HG02571 (cell line): Measurements from ENCODE around the gene SPTBN1.

Experiments used
- ATAC-seq: cut with Tn5 transposase; IDR thresholded peaks from one replicate; pipeline ENCODE4 v1.9.1; 2021; ENCODE audit warnings: mild to moderate bottlenecking, moderate library complexity; ENCODE audit not compliant: unreplicated experiment

Gene SPTBN1

DNA sequence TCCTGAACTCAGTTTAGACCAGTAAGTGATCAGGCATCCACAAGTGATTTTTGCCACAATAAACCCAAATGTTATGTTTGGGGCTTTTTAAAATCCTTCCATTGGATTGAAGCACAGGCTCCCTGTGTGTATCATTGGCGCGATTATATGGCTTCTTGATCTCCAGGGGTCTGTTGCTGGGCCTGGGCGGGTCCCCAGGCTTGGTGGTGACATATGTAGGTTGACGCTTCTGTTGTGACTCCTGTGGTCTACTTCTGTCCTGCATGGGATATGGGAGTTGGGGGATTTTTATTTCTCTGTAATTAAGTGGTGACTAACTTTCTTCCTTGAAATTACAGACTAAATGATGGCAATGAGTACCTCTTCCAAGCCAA, 211.1 kb downstream of the SPTBN1 start:
- no peak for ATAC-seq

DNA sequence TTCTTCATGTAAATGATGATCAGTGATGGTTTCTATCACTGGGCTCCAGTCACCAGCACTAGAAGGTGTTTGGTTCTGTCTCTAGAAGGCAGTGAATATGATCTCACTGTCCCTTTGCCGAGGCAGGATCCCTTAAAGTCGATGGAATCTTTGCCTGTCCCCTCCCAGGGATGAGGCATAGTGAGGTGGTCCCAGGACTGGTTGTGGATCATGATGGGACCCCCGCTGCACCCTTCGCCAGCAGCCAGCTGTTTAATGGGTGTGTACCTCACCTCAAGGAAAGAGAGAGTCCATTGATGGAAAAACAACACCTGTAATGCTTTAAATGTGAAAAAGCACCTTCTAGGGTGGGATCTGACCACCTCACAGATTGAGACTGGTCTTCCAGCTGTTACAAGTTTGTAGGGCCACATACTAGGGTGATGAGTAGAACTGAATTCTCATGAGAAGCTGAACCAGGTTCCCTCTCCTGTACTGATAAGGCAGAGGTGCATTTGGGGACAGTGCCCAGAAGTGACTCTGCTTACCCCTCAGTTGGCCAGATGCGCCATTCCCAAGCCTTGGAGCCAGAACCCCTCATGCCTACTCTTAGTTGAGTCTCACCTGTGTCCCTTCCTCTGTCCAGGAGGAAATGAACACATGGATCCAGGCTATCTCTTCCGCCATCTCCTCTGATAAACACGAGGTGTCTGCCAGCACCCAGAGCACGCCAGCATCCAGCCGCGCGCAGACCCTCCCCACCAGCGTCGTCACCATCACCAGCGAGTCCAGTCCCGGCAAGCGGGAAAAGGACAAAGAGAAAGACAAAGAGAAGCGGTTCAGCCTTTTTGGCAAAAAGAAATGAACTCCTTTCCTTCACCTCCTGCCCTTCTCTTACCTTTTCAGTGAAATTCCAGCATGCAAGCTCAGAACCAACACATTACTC, 211.9 kb downstream of the SPTBN1 start:
- ATAC-seq = no peak

DNA sequence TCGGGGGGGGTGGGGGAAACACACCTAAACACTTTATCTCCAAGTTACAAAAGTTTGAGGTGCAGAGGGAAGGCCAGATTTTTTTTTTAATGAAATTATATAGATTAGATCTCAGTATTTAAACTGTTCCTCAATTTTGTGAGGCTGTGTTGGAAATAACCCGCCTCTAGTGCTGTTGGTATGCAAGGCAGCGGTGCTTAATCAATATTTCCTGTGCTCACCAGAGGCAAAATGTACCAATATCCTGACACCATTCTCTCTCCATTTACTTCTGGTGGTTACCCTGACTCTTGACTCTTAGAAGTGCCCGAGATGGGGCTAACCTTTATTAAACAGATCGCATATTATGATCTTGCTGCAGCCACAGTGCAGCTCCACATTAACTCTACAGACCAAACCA, 212.6 kb downstream of the SPTBN1 start:
- ATAC-seq = no peak

DNA sequence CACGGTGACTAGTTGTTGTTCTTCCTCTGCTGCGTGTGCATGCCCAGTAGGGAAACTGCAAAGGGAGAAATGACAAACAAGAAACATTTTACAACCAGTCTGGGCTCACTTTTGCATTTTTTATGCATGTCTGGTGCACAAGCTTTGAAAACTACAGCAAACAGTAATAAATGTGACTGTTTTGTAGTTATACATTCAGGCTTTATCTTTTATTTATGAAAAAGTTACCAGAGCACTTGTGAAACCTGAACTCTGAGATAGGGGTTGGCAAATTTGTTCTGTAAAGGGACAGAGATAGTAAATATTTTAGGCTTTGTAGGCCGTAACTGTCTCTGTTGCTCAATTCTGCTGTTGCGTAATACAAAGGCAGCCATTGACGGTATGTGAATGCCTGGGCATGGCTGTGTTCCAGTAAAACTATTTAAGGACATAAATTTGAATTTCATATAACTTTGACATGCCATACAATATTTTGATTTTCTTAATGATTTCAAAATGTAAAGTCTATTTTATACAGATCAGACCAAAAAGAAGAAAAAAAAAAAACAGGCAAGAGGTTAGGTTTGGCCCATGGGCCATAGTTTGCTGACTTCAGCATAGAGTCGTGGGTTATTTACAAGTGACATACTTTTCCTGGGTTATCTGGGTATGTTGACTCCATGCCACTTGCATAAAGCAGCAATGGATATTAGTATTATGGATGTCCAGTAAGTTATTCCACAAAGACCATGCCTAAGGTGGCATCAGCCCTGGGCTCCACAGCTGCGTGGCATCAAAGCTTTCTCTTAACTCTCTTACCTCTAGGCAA, 213.8 kb downstream of the SPTBN1 start:
- ATAC-seq = no peak

DNA sequence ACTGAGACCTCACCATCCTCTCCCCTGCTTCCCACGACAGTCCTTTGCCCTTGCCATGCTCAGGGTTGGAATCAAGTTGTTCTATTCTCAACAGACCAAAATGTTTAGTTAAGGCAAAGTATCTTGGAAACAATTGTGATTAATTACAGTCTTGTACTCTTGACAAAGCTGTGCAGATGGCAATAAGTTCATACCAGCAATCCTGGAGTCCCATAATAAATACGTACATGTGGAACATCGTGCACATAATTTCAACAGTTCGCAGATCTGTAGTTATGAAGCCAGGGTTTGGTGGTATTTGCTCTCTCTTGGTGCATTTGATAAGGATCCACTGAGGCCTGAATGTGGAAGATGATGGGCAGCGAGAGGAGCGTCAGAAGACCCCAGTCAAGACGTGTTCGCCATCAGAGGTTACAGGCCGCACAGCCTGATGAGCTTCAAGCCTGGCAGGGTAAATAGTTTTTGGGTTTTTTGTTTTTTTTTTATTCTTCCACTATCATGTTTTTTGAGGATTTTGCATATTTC, 214.4 kb downstream of the SPTBN1 start:
- no peak for ATAC-seq

DNA sequence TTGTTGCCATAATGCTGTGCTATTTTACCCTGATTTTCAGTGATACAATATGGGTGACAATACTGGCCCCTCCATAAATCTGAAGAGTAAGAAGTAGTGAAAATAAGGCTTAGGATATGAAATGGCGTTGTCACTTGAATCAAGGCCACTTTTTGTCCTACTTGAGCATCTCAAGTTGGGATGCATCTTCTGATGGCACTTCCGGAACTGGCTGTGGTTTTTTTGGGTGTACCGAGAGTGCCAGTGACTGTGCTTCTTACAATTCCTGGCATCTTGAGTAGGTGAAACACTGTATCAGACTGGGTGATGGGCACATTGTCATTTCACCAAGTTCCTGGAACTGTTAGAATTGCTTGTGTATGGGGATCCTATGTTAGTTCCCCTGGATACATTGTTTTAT, 214.9 kb downstream of the SPTBN1 start:
- no peak for ATAC-seq

DNA sequence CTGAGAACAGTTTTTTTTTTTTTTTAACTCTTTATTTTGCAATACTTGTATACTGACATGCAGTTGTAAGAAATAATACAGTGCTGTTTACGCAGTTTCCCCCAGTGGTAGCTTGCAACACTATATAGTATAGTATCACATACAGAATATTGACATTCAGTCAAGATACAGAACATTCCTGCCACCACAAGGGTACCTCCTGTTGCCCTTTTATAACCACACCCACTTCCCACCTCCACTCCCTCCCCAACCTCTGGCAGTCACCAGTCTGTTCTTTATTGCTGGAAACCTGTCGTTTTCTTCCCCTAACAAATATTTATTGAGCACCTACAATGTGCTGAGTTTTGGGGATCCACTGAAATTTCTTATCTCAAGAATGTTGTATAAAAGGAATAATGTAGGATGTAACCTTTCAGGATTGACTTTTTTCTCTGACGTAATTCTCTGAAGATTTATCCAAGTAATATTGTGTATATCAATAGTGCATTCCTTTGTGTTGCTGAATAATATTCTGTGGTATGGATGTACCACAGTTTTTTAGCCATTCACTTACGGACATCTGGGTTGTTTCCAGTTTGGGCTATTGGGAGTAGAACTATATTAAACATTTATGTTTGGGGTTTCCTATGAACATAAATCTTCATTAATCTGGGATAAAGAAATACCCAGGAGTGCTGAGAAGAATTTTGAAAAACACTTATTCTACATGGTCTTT, 215.9 kb downstream of the SPTBN1 start:
- ATAC-seq = no peak

DNA sequence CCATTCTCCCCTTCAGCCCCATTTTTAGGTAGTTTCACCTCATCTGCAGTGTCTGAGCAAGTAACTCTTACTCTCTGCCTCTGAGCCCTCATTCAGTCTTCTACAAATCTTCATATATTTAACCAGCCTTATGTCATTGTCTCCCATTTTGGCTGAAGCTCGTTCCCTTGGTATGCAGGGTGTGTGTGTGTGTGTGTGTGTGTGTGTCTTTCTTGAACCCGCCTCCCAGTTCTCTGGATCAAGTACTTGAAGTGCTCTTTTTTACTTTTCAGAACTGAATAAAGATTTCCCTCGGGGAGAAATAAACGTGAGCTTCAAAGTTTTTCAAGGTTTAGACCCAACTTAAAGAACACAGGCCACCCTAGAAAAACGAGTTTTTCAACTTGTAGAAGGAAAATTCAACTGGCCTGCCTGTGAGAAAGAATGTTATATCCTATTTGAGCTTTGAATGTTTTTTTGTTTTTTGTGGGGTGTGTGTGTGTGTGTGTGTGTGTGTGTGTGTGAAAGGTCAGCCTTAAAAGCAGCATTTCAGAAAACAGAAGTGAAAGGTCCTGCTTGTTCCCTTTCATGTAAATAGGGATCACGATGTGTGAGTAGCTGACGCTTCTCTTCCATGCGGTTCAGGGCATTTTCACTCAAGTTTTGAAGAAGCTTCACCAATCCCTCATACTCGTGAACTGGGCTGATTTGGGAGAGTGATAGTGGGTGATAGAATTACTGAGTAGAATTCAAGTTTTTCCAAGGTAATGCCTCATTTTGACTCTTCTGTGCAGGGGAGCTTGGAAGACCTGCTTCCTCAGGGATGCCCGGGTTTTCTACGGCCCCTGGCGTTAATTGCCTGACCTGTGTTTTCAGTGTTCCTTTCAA, 216.7 kb downstream of the SPTBN1 start:
- peak; percentile 52 for ATAC-seq

DNA sequence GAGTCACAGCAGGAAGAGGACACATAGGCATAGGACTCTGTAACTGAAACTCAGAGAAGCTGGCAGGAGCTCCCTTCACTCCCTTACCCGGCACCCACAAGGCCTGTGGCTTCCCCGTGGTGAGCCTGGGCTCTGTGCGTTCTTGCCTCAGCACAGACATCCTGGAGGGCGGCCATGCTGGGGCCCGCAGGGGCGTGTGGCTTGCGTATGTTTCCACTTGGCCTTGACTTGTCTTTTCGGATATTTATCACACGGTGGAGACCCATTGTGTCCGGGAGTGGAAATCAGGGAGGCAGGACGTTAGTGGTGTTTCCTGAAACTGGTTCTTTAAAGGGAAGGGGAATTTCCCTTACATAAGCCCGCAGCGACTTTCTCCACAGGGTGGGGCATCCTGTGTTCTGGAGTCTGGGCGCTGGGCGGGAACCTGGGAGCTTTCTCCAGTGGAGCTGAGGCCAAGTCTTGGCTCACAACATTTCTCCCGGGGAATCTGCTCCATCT, 217.4 kb downstream of the SPTBN1 start:
- peak; percentile 50 for ATAC-seq

DNA sequence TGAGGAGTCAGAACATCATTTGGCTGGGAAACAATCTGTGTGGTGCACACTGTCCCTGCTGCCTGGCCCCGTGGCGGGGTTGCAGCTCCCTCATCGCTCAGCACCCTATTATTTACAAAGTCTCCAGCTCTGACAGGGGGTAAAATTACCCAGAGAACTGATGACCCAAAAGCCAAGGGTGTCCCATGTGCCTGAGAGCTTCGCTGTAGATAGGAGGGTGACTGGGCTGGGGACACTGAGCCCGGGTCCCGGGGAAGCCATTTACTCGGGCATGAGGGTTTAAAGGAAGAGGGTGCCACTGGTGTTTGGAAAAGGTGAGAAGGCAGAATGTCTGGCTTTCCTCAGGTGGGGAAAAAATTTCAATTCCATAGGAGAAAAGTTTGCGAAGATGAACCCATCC, 219.2 kb downstream of the SPTBN1 start:
- no peak for ATAC-seq

DNA sequence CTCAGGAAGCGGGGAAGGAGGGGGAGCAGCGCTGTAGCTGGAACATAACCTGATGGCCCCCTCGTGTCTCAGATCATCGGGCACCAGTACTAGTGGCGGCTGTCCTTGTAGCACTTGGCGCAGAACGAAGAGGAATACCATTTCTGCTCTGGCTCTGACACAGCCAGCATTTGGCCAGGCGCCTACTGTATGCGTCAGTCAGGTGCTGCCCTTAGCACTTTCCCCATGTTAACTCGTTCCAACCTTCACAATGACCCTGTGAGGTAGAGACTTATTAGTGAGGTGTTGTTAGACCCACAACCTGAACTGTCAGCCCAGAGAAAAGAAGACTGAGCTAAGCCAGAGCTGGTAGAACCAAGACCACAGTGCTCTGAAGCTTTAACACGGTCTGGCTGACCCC, 219.6 kb downstream of the SPTBN1 start:
- no peak for ATAC-seq

DNA sequence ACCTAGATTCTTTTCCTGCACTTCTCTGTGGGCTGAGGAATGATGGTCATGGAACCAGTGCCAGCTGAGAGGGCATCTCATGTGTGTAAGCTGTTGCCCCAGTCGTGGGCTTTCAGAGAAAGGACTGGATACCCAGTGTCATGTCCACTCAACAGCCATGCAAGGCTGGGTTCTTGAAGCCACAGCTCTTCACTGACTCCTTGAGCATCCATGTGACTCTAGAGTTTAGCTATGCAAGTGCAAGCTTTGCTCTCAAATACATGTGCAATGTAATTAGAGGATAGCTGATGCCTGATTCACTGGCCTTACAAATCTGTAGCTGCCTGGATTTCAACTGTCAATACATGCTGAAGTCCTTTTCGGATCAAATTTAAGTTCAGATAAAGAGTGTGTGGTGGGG, 220.5 kb downstream of the SPTBN1 start:
- ATAC-seq = no peak

DNA sequence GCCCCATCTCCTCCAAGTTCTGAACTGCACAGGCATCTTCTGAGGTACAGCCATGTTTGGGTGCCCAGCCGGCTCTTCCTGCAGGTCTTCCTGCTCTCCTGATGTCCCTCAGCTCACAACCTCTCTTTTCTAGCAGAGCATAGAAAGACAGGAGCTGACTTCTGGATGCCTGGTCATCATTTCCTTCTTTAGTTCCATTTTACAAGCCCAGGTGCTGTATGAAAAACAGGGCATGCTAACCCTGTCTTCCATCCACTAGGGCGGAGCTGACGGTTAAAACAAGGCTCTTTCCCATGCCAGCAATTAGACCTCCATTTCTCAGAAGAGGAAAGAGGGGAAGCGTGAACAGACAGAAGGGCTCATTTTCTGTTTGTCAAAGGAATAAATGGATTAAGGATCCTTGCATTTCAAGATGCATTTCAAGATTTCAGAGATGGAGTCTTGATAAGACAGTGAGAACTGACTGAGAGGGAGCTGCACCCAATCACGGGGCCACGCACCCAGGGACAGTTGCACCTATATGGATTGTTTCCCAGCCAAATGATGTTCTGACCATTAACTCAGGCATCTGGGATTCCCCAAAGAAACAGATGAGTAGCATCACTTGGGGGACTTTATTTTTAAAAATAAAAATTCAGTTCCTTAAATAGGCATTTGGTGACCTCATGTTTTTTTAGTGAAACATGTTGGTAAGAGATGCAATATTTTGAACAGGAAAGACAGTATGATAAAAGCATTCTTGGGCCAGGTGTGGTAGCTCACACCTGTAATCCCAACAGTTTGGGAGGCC, 221.5 kb downstream of the SPTBN1 start:
- ATAC-seq = no peak

DNA sequence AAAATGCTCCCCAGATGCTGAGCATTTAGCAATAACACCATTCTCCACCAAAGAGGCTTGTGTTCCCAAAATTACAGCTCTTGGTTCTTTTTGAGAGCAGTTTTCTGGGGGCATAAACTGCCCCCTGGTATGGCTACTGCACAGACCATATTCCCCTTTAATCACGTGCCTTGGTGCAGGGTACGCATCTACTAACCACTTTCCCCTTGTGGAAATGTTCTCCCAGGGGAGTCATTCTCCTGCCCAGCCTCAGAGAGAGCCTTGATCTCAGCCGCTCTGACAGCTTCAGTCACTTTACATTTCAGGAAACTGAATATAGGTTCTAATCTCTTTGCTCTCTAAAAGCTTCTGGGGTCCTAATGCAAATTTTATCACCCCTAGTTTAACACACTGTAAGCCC, 222.6 kb downstream of the SPTBN1 start:
- no peak for ATAC-seq

DNA sequence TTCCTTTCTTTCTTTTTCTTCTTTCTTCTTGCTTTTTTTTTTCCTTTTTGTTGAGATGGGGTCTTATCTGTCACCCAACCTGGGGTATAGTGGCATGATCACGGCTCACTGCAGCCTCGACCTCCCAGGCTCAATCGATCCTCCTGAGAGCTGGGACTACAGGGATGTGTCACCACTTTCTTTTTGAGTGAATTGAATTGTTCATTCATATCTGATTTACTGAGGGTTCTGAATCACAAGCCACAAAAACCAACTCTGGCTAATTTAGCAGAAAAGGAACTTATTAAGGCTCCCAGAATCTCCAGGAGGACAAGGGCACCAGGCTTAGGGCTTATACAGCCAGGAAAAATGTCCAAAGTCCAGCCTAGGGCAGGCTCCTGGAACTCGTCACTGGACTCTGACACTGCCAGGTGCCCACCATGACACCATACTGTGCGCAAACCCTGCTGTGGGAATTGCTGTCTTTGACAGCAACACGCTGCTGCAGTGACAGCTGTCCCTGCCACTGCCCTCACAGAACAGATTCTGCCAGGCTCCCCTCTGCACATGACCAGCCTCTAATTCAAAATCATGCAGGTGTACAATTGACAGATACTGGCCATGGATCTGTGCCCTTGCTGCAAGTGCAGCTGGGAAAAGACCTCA, 224.4 kb downstream of the SPTBN1 start:
- peak; percentile 62 for ATAC-seq

DNA sequence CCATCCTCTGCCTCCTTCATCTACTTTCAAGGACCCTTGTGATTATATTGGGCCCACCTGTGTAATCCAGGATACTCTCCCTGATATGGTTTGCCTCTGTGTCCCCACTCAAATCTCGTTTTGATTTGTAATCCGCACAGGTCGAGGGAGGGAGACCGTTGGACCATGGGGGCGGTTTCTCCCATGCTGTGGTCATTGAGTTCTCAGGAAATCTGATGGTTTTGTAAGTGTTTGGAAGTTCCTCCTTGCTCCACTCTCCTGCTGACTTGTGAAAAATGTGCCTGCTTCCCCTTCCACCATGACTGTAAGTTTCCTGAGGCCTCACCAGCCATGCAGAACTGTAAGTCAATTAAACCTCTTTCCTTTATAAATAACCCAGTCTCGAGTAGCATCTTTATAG, 225.3 kb downstream of the SPTBN1 start:
- ATAC-seq = no peak

DNA sequence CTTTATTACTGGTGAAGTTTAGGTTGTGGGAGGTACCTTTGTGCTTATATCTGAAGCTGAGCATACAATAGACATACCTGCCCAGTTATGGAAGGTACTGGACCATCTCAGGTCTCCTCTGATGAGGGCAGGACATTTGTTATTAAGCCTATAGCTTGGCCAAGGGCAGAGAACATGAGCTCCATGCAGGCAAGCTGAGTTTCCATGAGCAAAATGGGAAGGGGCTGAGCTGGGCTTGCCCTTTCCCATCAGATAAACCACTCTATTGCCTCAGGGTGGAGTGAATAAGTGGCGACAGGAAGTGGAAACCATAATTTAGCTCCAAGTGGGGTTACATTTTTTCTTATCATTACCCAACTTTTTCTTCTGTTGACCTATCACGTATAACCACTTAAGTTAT, 227.5 kb downstream of the SPTBN1 start:
- no peak for ATAC-seq

DNA sequence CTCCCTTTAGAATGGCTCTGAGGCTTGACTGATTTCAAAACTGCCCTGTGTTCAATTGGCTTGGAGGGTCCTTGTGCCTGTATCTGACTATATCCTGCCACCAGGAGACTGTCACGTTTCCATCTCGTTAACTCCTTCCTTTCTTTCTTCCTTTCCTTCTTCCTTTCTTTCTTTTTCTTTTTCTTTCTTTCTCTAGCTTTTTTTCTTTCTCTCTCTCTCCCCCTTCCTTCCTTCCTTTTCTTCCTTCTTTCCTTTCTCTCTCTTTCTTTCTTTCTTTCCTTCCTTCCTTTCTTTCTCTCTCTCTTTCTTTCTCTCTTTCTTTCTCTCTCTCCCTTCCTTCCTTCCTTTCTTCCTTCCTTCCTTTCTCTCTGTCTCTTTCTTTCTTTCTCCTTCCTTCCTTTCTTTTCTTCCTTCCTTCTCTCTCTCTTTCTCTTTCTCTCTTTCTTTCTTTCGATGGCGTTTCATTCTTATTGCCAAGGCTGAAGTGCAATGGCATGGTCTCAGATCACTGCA, 229.2 kb downstream of the SPTBN1 start:
- no peak for ATAC-seq
